Natural killer cell (primary cell): ENCODE data around the gene EMC8. TPM values are rescaled to one million over a fixed set of nuclear protein-coding genes. Genes with fewer than 3 reads are reported as not detected.

ENCODE experiments used
- ATAC-seq, 3 donors: fragments of 150-1000 bp in 2 of 3; fragments of 200-7000 bp in 1 of 3; cut with Tn5 transposase; 1 replicate in 1 of 3; 2 replicates in 2 of 3; pipeline ENCODE4 v1.10.0; 2021; ENCODE audit warnings: mild to moderate bottlenecking in 2 of 3, moderate library complexity in 2 of 3
- DNase-seq, 2 donors: peaks; one replicate each; pipeline versions ENCODE4 v3.0.0 to v3.0.0-alpha.2; 2013 to 2021; ENCODE audit warnings: mixed read lengths in 1 of 2
- H3K27ac ChIP-seq: one replicate; pipeline ENCODE4 v1.5.1; 2013; ENCODE audit warnings: mild to moderate bottlenecking, low read length
- H3K27me3 ChIP-seq: one replicate; pipeline ENCODE4 v1.6.1; 2013; ENCODE audit warnings: low read length; ENCODE audit not compliant: control insufficient read depth, insufficient read depth
- H3K36me3 ChIP-seq: one replicate; pipeline ENCODE4 v1.6.1; 2013; ENCODE audit warnings: low read length; ENCODE audit not compliant: control insufficient read depth, insufficient read depth
- H3K4me1 ChIP-seq: one replicate; pipeline ENCODE4 v1.6.1; 2013; ENCODE audit warnings: low read length; ENCODE audit not compliant: control insufficient read depth, insufficient read depth
- H3K4me3 ChIP-seq: one replicate; pipeline ENCODE4 v1.5.1; 2013; ENCODE audit warnings: low read length
- H3K9me3 ChIP-seq: one replicate; pipeline ENCODE4 v1.6.1; 2013; ENCODE audit warnings: low read length; ENCODE audit not compliant: control insufficient read depth, insufficient read depth
- H3K27ac Mint-ChIP-seq, 2 donors: one replicate each; pipeline ENCODE4 v1.8.0; 2022; ENCODE audit warnings: mild to moderate bottlenecking in 2 of 2, mixed read lengths in 2 of 2, moderate library complexity in 1 of 2
- H3K27me3 Mint-ChIP-seq, 2 donors: one replicate each; pipeline ENCODE4 v1.8.0; 2022; ENCODE audit warnings: low read depth in 2 of 2, mixed read lengths in 2 of 2
- H3K36me3 Mint-ChIP-seq: one replicate; pipeline ENCODE4 v1.8.0; 2022; ENCODE audit warnings: mixed read lengths
- H3K4me1 Mint-ChIP-seq, 2 donors: one replicate each; pipeline ENCODE4 v1.8.0; 2022; ENCODE audit warnings: mixed read lengths in 2 of 2
- H3K4me3 Mint-ChIP-seq: one replicate; pipeline ENCODE4 v1.8.0; 2022; ENCODE audit warnings: mild to moderate bottlenecking, moderate library complexity, mixed read lengths
- H3K9me3 Mint-ChIP-seq, 2 donors: one replicate each; pipeline ENCODE4 v1.8.0; 2022; ENCODE audit warnings: mixed read lengths in 2 of 2
- WGBS: methylation state at CpG from one replicate; pipeline ENCODE4 v1.1.7; 2013; ENCODE audit warnings: missing lambda C conversion rate; ENCODE audit not compliant: insufficient coverage; 5-methylcytosine and 5-hydroxymethylcytosine counted together
- intact Hi-C: fragments of 100-400 bp; cut with micrococcal nuclease; formaldehyde crosslinking; loops from one replicate; pipeline ENCODE4 v1.14.2; 2022
- total RNA-seq, 4 donors: library from RNA; stranded (reverse); fragments of 120-200 nt in 1 of 4; gene quantifications; one replicate each; pipeline versions ENCODE4 v1.2.3 to v1.2.4, GENCODE V29; 2013 to 2022
- TF ChIP-seq, protein P1 (sequence below): fragments of 200-600 bp; IDR thresholded peaks from one replicate; pipeline ENCODE4 v1.8.0; 2022; ENCODE audit warnings: antibody characterized with exemption

EMC8 gene
- total RNA-seq, 3 donors from 2014 or later (not counting 1 experiment from before 2014, with no cell fraction given): 21.2 to 26.4 (median 24.1) TPM

DNA sequence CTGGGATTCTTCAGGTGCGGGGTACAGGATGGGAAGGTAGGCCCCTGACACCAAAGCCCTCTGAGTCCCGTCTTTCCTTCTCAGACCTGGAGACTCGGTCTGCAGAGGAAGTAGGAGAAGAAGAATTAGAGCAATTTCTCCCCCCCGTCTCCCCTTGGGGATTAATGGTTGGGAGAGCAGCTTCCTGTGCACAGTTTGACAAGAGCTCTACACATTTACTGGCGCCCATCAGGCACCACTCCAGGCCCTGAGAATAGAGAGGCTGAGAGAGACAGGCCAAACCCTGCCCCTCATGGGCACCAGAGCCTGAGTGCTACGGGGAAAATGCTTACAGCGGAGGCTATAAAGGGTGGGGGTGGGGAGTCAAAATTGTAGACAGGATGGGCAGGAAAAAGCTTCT lies 44.9 kb downstream of the EMC8 start:
- DNase-seq: no peak

GRCh38 chr16:85753976-85754375 lies 45.4 kb downstream of the EMC8 start:
- Mint-ChIP-seq H3K27me3 (peaks cover 11 to 19% of the 10 kb centered on the region in 2 donors), H3K36me3 (no peaks in the 10 kb centered on the region), H3K27ac (no peak overlapping the region), H3K4me3 (no peak overlapping the region), H3K9me3 (no peaks in the 10 kb centered on the region), H3K4me1 (peaks cover 10 to 15% of the 10 kb centered on the region in 2 donors)
- intact Hi-C loops: no loop called here
- H3K4me1 ChIP-seq: peaks cover 52% of the 10 kb centered on the region
- DNase-seq: no peak
- H3K27me3 ChIP-seq: peaks cover 18% of the 10 kb centered on the region
- no peak overlapping the region for H3K27ac ChIP-seq
- TF ChIP-seq, protein P1, sequence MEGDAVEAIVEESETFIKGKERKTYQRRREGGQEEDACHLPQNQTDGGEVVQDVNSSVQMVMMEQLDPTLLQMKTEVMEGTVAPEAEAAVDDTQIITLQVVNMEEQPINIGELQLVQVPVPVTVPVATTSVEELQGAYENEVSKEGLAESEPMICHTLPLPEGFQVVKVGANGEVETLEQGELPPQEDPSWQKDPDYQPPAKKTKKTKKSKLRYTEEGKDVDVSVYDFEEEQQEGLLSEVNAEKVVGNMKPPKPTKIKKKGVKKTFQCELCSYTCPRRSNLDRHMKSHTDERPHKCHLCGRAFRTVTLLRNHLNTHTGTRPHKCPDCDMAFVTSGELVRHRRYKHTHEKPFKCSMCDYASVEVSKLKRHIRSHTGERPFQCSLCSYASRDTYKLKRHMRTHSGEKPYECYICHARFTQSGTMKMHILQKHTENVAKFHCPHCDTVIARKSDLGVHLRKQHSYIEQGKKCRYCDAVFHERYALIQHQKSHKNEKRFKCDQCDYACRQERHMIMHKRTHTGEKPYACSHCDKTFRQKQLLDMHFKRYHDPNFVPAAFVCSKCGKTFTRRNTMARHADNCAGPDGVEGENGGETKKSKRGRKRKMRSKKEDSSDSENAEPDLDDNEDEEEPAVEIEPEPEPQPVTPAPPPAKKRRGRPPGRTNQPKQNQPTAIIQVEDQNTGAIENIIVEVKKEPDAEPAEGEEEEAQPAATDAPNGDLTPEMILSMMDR: no peak
- no peaks in the 10 kb centered on the region for H3K9me3 ChIP-seq
- no peaks in the 10 kb centered on the region for H3K36me3 ChIP-seq
- H3K4me3 ChIP-seq: no peak overlapping the region
- ATAC-seq: no peak
- WGBS: 83% methylated on average over 7 of the region's 7 CpGs

More for the DNA sequence above, 44.9 kb downstream of the EMC8 start:
- peaks cover 18% of the 10 kb centered on the region for H3K27me3 ChIP-seq
- H3K9me3 ChIP-seq: no peaks in the 10 kb centered on the region
- ATAC-seq: no peak
- peak overlapping the region; percentile 42 for H3K27ac ChIP-seq
- Mint-ChIP-seq H3K27me3 (peaks cover 15 to 23% of the 10 kb centered on the region in 2 donors), H3K4me3 (no peak overlapping the region), H3K4me1 (peaks cover 14 to 20% of the 10 kb centered on the region in 2 donors), H3K36me3 (no peaks in the 10 kb centered on the region), H3K9me3 (no peaks in the 10 kb centered on the region), H3K27ac (no peak overlapping the region)
- no peaks in the 10 kb centered on the region for H3K36me3 ChIP-seq
- no peak overlapping the region for H3K4me3 ChIP-seq
- WGBS: 73% methylated on average over 7 of the region's 7 CpGs
- TF ChIP-seq, protein P1: no peak
- intact Hi-C loops: no loop called here
- peaks cover 56% of the 10 kb centered on the region for H3K4me1 ChIP-seq

DNA sequence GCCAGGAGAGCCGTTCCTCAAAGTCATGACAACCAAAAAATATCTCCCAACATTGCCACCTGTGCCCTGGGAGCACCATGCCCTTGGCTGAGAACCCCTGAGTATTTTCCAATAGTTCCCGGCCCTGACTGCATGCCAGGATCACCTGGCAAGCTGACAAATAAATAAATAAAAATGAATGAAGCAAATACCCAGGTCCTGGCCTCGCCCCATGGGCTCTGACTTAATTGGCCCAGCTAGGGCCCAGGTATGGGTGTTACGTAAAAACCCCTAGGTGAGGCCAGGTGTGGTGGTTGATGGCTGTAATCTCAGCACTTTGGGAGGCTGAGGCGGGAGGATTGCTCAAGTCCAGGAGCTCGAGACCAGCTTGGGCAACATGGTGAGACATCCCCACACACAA lies 45.8 kb downstream of the EMC8 start:
- Histone ChIP-seq H3K36me3 (no peaks in the 10 kb centered on the region), H3K9me3 (no peaks in the 10 kb centered on the region), H3K4me1 (peaks cover 48% of the 10 kb centered on the region), H3K27me3 (peaks cover 18% of the 10 kb centered on the region), H3K4me3 (no peak overlapping the region), H3K27ac (no peak overlapping the region)
- ATAC-seq: no peak
- H3K4me3 Mint-ChIP-seq: no peak overlapping the region
- peaks cover 6 to 11% of the 10 kb centered on the region in 2 donors for H3K4me1 Mint-ChIP-seq
- TF ChIP-seq, protein P1: no peak
- H3K27ac Mint-ChIP-seq: no peak overlapping the region
- no peaks in the 10 kb centered on the region for H3K9me3 Mint-ChIP-seq
- H3K36me3 Mint-ChIP-seq: no peaks in the 10 kb centered on the region
- WGBS: 87% methylated on average over 6 of the region's 6 CpGs
- H3K27me3 Mint-ChIP-seq: peaks cover 7 to 16% of the 10 kb centered on the region in 2 donors
- no peak for DNase-seq
- intact Hi-C loops: no loop called here
